IMR-90 (cell line): ENCODE measurements around the gene PRKD1. TPM values are rescaled to one million over a fixed set of nuclear protein-coding genes. Genes with fewer than 3 reads are reported as not detected.

ENCODE experiments used
- ATAC-seq: fragments of 200-7000 bp; cut with Tn5 transposase; 2 replicates; pipeline ENCODE4 v1.9.1; 2020; ENCODE audit warnings: low read depth, mild to moderate bottlenecking, moderate library complexity
- BruUV-seq: library from RNA; stranded (reverse); fragments of 400-500 nt; replicated peaks from 2 replicates; lab custom pipeline; 2021; lab: Mats Ljungman, UMichigan
- CTCF ChIA-PET: fragments of 300-600 bp; formaldehyde crosslinking; extraction: SDS; loops from one replicate; lab custom pipeline; 2021; ENCODE audit warnings: antibody characterized with exemption; lab: Yijun Ruan, JAX
- POLR2A ChIA-PET: fragments of 300-600 bp; sonication (Branson Sonifier 250); formaldehyde crosslinking; loops from one replicate; lab custom pipeline; 2022; ENCODE audit warnings: antibody characterized with exemption; ENCODE audit not compliant: unreplicated experiment; lab: Charles Lee
- DNase-seq: peaks from one replicate; pipeline ENCODE4 v3.0.0; 2013
- H2AFZ ChIP-seq: replicated peaks from 2 replicates; pipeline ENCODE3; 2013; ENCODE audit warnings: low read length, mild to moderate bottlenecking; ENCODE audit not compliant: poor library complexity
- H2AK5ac ChIP-seq: 2 replicates; pipeline ENCODE4 v1.6.1; 2013; ENCODE audit warnings: low read depth, low read length, inconsistent platforms
- H2AK9ac ChIP-seq: replicated peaks from 2 replicates; pipeline ENCODE3; 2013; ENCODE audit warnings: mild to moderate bottlenecking, low read depth, low read length, moderate library complexity; ENCODE audit not compliant: poor library complexity
- H2BK120ac ChIP-seq: 2 replicates; pipeline ENCODE4 v1.6.1; 2013; ENCODE audit warnings: low read depth, low read length, inconsistent platforms
- H2BK15ac ChIP-seq: 3 replicates; pipeline ENCODE4 v1.6.1; 2013; ENCODE audit warnings: low read depth, low read length, inconsistent platforms
- H2BK20ac ChIP-seq: 2 replicates; pipeline ENCODE4 v1.6.1; 2013; ENCODE audit warnings: low read depth, mild to moderate bottlenecking, inconsistent platforms, low read length, moderate library complexity
- H2BK5ac ChIP-seq: 2 replicates; pipeline ENCODE4 v1.6.1; 2013; ENCODE audit warnings: mild to moderate bottlenecking, low read depth, low read length, inconsistent platforms; ENCODE audit not compliant: poor library complexity, severe bottlenecking
- H3K14ac ChIP-seq: replicated peaks from 2 replicates; pipeline ENCODE4 v1.6.1; 2013; ENCODE audit warnings: low read depth, low read length, inconsistent platforms
- H3K18ac ChIP-seq: 2 replicates; pipeline ENCODE4 v1.6.1; 2013; ENCODE audit warnings: low read depth, low read length, control low read depth
- H3K23ac ChIP-seq: 2 replicates; pipeline ENCODE4 v1.6.1; 2013; ENCODE audit warnings: low read depth, low read length, inconsistent platforms
- H3K27ac ChIP-seq: 2 replicates; pipeline ENCODE4 v1.5.1; 2013; ENCODE audit warnings: mild to moderate bottlenecking, control low read depth, low read length; ENCODE audit not compliant: insufficient read depth
- H3K27me3 ChIP-seq: 2 replicates; pipeline ENCODE4 v1.6.1; 2013; ENCODE audit warnings: low read length; ENCODE audit not compliant: control insufficient read depth, insufficient read depth
- H3K36me3 ChIP-seq: 2 replicates; pipeline ENCODE4 v1.6.1; 2013; ENCODE audit warnings: low read length, mixed read lengths; ENCODE audit not compliant: control insufficient read depth, insufficient read depth
- H3K4ac ChIP-seq: 2 replicates; pipeline ENCODE4 v1.6.1; 2013; ENCODE audit warnings: low read depth, low read length, inconsistent platforms
- H3K4me1 ChIP-seq: 2 replicates; pipeline ENCODE4 v1.6.1; 2013; ENCODE audit warnings: low read length, mixed read lengths; ENCODE audit not compliant: control insufficient read depth, insufficient read depth
- H3K4me2 ChIP-seq: 2 replicates; pipeline ENCODE4 v1.6.1; 2013; ENCODE audit warnings: low read depth, mild to moderate bottlenecking, control low read depth, low read length, moderate library complexity
- H3K4me3 ChIP-seq: 2 replicates; pipeline ENCODE4 v1.5.1; 2013; ENCODE audit warnings: low read depth, mild to moderate bottlenecking, control low read depth, low read length, moderate library complexity; ENCODE audit not compliant: insufficient read depth
- H3K56ac ChIP-seq: 2 replicates; pipeline ENCODE4 v1.6.1; 2013; ENCODE audit warnings: low read length, inconsistent platforms; ENCODE audit not compliant: insufficient read depth; ENCODE audit errors: extremely low read depth
- H3K79me1 ChIP-seq, 2 experiments: 2 replicates each; pipeline ENCODE4 v1.6.1; 2013; ENCODE audit warnings: low read length in 2 of 2, inconsistent platforms in 1 of 2, low read depth in 1 of 2
- H3K9ac ChIP-seq: 2 replicates; pipeline ENCODE4 v1.6.1; 2013; ENCODE audit warnings: low read depth, low read length, control low read depth
- H3K9me1 ChIP-seq: 2 replicates; pipeline ENCODE4 v1.6.1; 2013; ENCODE audit warnings: low read length, inconsistent platforms; ENCODE audit not compliant: insufficient read depth
- H3K9me3 ChIP-seq: 2 replicates; pipeline ENCODE4 v1.6.1; 2013; ENCODE audit warnings: low read length; ENCODE audit not compliant: control insufficient read depth, insufficient read depth
- H4K20me1 ChIP-seq: 2 replicates; pipeline ENCODE4 v1.6.1; 2013; ENCODE audit warnings: low read length, inconsistent platforms; ENCODE audit not compliant: insufficient read depth
- H4K5ac ChIP-seq: 2 replicates; pipeline ENCODE4 v1.6.1; 2013; ENCODE audit warnings: mild to moderate bottlenecking, low read depth, low read length, control low read depth
- H4K8ac ChIP-seq, 2 experiments: 2 replicates each; pipeline ENCODE4 v1.6.1; 2013; ENCODE audit warnings: low read depth in 2 of 2, low read length in 2 of 2, control low read depth in 1 of 2, inconsistent platforms in 1 of 2
- H4K91ac ChIP-seq: 2 replicates; pipeline ENCODE4 v1.6.1; 2013; ENCODE audit warnings: low read depth, low read length, inconsistent platforms; ENCODE audit not compliant: insufficient read depth
- BHLHE40 ChIP-seq: fragments of 150-350 bp; IDR thresholded peaks from 2 replicates; pipeline ENCODE4 v1.6.1; 2016; ENCODE audit warnings: mild to moderate bottlenecking, low read depth, low read length
- CEBPB ChIP-seq: IDR thresholded peaks from 2 replicates; pipeline ENCODE4 v1.6.1; 2012; ENCODE audit warnings: low read depth, low read length, improper control_type of control experiment
- CHD1 ChIP-seq: IDR thresholded peaks from 2 replicates; pipeline ENCODE4 v1.6.1; 2012; ENCODE audit warnings: low read depth, low read length, improper control_type of control experiment
- FOS ChIP-seq: fragments of 150-350 bp; IDR thresholded peaks from 2 replicates; pipeline ENCODE4 v1.6.1; 2016; ENCODE audit warnings: low read depth, low read length
- MAFK ChIP-seq: IDR thresholded peaks from 2 replicates; pipeline ENCODE4 v1.6.1; 2012; ENCODE audit warnings: low read depth, low read length, improper control_type of control experiment
- MAZ ChIP-seq: IDR thresholded peaks from 2 replicates; pipeline ENCODE4 v1.6.1; 2012; ENCODE audit warnings: low read depth, mild to moderate bottlenecking, low read length, improper control_type of control experiment, moderate library complexity, borderline replicate concordance
- MXI1 ChIP-seq: IDR thresholded peaks from 2 replicates; pipeline ENCODE4 v1.6.1; 2012; ENCODE audit warnings: low read depth, mild to moderate bottlenecking, low read length, moderate library complexity, borderline replicate concordance
- POLR2A ChIP-seq: IDR thresholded peaks from 2 replicates; pipeline ENCODE4 v1.6.1; 2012; ENCODE audit warnings: mild to moderate bottlenecking, low read depth, low read length
- RCOR1 ChIP-seq: IDR thresholded peaks from 2 replicates; pipeline ENCODE4 v1.6.1; 2012; ENCODE audit warnings: mild to moderate bottlenecking, low read length, improper control_type of control experiment; ENCODE audit not compliant: insufficient replicate concordance
- SMC3 ChIP-seq: fragments of 150-350 bp; IDR thresholded peaks from 2 replicates; pipeline ENCODE4 v1.6.1; 2016; ENCODE audit warnings: low read depth, mild to moderate bottlenecking, antibody characterized with exemption, low read length, moderate library complexity
- dilution Hi-C: fragments of 300-500 bp; cut with HindIII; formaldehyde crosslinking; loops from one replicate; pipeline ENCODE4 v1.14.3; 2018; ENCODE audit warnings: low sequenced_read_pairs; ENCODE audit not compliant: unreplicated experiment
- in situ Hi-C: fragments of 300-500 bp; cut with MboI; formaldehyde crosslinking; loops from 3 replicates; pipeline ENCODE4 v1.14.3; 2019; ENCODE audit warnings: low sequenced_read_pairs, inconsistent platforms, mixed read lengths
- intact Hi-C: fragments of 100-400 bp; cut with micrococcal nuclease; formaldehyde crosslinking; loops from 2 replicates; pipeline ENCODE4 v1.10.0; 2022
- polyA plus RNA-seq, 3 experiments: library from polyadenylated mRNA; depleted of rRNA; stranded (reverse); fragments of >200 nt; gene quantifications; 2 replicates each; pipeline ENCODE4 v1.2.3, GENCODE V29; 2012; ENCODE audit warnings: low replicate concordance in 1 of 3
- total RNA-seq: library from RNA; depleted of rRNA; stranded (reverse); fragments of >200 nt; gene quantifications from 2 replicates; pipeline ENCODE4 v1.2.3, GENCODE V29; 2012
- TF ChIP-seq, protein P1 (sequence below): fragments of 150-350 bp; IDR thresholded peaks from 2 replicates; pipeline ENCODE4 v1.6.1; 2017; ENCODE audit warnings: mild to moderate bottlenecking, antibody characterized with exemption, low read length, low read depth
- TF ChIP-seq, protein P2 (sequence below): conservative IDR thresholded peaks from 2 replicates; pipeline ENCODE4 v1.5.1; 2012; ENCODE audit warnings: mild to moderate bottlenecking, low read depth, low read length, improper control_type of control experiment
- TF ChIP-seq, protein P3 (sequence below): fragments of 150-350 bp; IDR thresholded peaks from 2 replicates; pipeline ENCODE4 v1.6.1; 2016; ENCODE audit warnings: low read depth, mild to moderate bottlenecking, low read length, moderate library complexity, borderline replicate concordance

Gene PRKD1
- total and polyA plus RNA-seq, 2 of the 4 experiments (the other 2 are of a cell fraction): 12.9 to 14.2 TPM

DNA sequence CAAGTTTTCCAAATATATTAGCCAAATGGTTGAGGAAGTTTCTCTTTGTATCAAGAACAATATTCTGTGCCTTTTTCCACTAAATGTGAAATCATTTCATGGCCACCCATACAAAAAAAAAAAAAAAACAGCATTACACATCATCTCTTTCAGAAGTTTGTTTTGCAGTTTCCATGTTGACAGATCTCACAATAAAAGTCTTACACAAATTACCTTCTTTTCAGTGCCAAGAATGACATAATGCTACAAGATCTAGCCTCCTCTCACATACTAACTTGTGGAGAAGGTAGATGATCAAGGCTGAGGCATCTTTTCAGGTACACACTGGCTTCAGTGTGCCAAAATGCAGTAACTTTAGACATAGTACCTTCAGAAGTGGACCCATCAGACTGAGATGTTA lies 35.3 kb downstream of the PRKD1 start:
- Histone ChIP-seq H3K27ac (no peak overlapping the region), H3K18ac (no peak overlapping the region), H2BK120ac (no peak overlapping the region), H2BK5ac (no peak overlapping the region), H4K91ac (no peak overlapping the region), H3K9me3 (no peaks in the 10 kb centered on the region), H3K4me2 (no peak overlapping the region), H3K79me1 (peaks cover 7 to 38% of the 10 kb centered on the region in 2 experiments; a peak in 3 of 4 replicates), H4K20me1 (peaks cover 9% of the 10 kb centered on the region), H3K9ac (no peak overlapping the region), H3K4ac (no peak overlapping the region), H3K9me1 (peaks cover 4% of the 10 kb centered on the region; the same call in 1 of the 2 replicates), H3K36me3 (no peaks in the 10 kb centered on the region), H2AK9ac (no peak overlapping the region), H2BK20ac (no peak overlapping the region), H3K27me3 (no peaks in the 10 kb centered on the region), H3K14ac (no peak overlapping the region), H3K56ac (no peak overlapping the region), H2AFZ (no peak overlapping the region), H3K4me1 (peaks cover 4% of the 10 kb centered on the region; the same call in 1 of the 2 replicates), H2BK15ac (no peak overlapping the region), H2AK5ac (no peak overlapping the region), H4K5ac (no peak overlapping the region), H3K4me3 (no peak overlapping the region), H3K23ac (no peak overlapping the region), H4K8ac (no peak overlapping the region)
- ATAC-seq: no peak
- POLR2A ChIA-PET: no interaction called here
- in situ Hi-C loops: no loop called here
- intact Hi-C loops: no loop called here
- CTCF ChIA-PET: no interaction called here
- DNase-seq: peak; percentile 13
- BruUV-seq: no TSS peak
- no peak for TF ChIP-seq BHLHE40
- TF ChIP-seq MXI1: no peak
- no peak for TF ChIP-seq CEBPB
- TF ChIP-seq CHD1: no peak
- TF ChIP-seq, protein P1, sequence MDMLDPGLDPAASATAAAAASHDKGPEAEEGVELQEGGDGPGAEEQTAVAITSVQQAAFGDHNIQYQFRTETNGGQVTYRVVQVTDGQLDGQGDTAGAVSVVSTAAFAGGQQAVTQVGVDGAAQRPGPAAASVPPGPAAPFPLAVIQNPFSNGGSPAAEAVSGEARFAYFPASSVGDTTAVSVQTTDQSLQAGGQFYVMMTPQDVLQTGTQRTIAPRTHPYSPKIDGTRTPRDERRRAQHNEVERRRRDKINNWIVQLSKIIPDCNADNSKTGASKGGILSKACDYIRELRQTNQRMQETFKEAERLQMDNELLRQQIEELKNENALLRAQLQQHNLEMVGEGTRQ: no peak
- TF ChIP-seq SMC3: no peak
- TF ChIP-seq MAFK: no peak
- TF ChIP-seq, protein P2, sequence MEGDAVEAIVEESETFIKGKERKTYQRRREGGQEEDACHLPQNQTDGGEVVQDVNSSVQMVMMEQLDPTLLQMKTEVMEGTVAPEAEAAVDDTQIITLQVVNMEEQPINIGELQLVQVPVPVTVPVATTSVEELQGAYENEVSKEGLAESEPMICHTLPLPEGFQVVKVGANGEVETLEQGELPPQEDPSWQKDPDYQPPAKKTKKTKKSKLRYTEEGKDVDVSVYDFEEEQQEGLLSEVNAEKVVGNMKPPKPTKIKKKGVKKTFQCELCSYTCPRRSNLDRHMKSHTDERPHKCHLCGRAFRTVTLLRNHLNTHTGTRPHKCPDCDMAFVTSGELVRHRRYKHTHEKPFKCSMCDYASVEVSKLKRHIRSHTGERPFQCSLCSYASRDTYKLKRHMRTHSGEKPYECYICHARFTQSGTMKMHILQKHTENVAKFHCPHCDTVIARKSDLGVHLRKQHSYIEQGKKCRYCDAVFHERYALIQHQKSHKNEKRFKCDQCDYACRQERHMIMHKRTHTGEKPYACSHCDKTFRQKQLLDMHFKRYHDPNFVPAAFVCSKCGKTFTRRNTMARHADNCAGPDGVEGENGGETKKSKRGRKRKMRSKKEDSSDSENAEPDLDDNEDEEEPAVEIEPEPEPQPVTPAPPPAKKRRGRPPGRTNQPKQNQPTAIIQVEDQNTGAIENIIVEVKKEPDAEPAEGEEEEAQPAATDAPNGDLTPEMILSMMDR: no peak
- TF ChIP-seq FOS: no peak
- TF ChIP-seq, protein P3, sequence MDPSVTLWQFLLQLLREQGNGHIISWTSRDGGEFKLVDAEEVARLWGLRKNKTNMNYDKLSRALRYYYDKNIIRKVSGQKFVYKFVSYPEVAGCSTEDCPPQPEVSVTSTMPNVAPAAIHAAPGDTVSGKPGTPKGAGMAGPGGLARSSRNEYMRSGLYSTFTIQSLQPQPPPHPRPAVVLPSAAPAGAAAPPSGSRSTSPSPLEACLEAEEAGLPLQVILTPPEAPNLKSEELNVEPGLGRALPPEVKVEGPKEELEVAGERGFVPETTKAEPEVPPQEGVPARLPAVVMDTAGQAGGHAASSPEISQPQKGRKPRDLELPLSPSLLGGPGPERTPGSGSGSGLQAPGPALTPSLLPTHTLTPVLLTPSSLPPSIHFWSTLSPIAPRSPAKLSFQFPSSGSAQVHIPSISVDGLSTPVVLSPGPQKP: no peak
- no peak for TF ChIP-seq RCOR1
- TF ChIP-seq POLR2A: no peak
- no peak for TF ChIP-seq MAZ
- dilution Hi-C loops: no loop called here
